GM23248 (cell line): ENCODE data around the gene PAQR4. TPM values are rescaled to one million over a fixed set of nuclear protein-coding genes. Genes with fewer than 3 reads are reported as not detected.

Experiments used
- DNase-seq: peaks from one replicate; pipeline ENCODE4 v3.0.0-alpha.2; 2015
- H2AFZ ChIP-seq: fragments of 200-600 bp; sonication (generic); 2 replicates; pipeline ENCODE4 v1.6.1; 2016; ENCODE audit warnings: antibody characterized with exemption
- H3F3A ChIP-seq: fragments of 200-600 bp; sonication (generic); 2 replicates; pipeline ENCODE4 v1.6.1; 2016; ENCODE audit warnings: mild to moderate bottlenecking, antibody characterized with exemption, mixed run types; ENCODE audit not compliant: insufficient read depth
- H3K27ac ChIP-seq: fragments of 200-600 bp; sonication (generic); 2 replicates; pipeline ENCODE4 v1.5.1; 2016; ENCODE audit warnings: mild to moderate bottlenecking
- H3K27me3 ChIP-seq: fragments of 200-600 bp; sonication (generic); replicated peaks from 2 replicates; pipeline ENCODE4 v1.6.1; 2016; ENCODE audit warnings: mild to moderate bottlenecking; ENCODE audit not compliant: insufficient read depth
- H3K36me3 ChIP-seq: fragments of 200-600 bp; sonication (generic); 2 replicates; pipeline ENCODE4 v1.6.1; 2016; ENCODE audit warnings: low read depth, mild to moderate bottlenecking
- H3K4me1 ChIP-seq: fragments of 200-600 bp; sonication (generic); 2 replicates; pipeline ENCODE4 v1.6.1; 2016; ENCODE audit warnings: mild to moderate bottlenecking; ENCODE audit not compliant: insufficient read depth
- H3K4me2 ChIP-seq: fragments of 200-600 bp; sonication (generic); one replicate; pipeline ENCODE4 v1.6.1; 2016; ENCODE audit warnings: mild to moderate bottlenecking; ENCODE audit not compliant: unreplicated experiment
- H3K4me3 ChIP-seq: fragments of 200-600 bp; sonication (generic); 2 replicates; pipeline ENCODE4 v1.5.1; 2016; ENCODE audit warnings: mild to moderate bottlenecking
- H3K79me2 ChIP-seq: fragments of 200-600 bp; sonication (generic); 2 replicates; pipeline ENCODE4 v1.6.1; 2016; ENCODE audit warnings: mild to moderate bottlenecking; ENCODE audit not compliant: insufficient read depth
- H3K9ac ChIP-seq: fragments of 200-600 bp; sonication (generic); 2 replicates; pipeline ENCODE4 v1.6.1; 2016; ENCODE audit warnings: mild to moderate bottlenecking
- H3K9me2 ChIP-seq: fragments of 200-600 bp; sonication (generic); 2 replicates; pipeline ENCODE4 v1.6.1; 2016; ENCODE audit warnings: mixed run types, mild to moderate bottlenecking, moderate library complexity; ENCODE audit not compliant: insufficient read depth
- H3K9me3 ChIP-seq: fragments of 200-600 bp; sonication (generic); one replicate; pipeline ENCODE4 v1.6.1; 2017; ENCODE audit warnings: low read depth
- H4K20me1 ChIP-seq: fragments of 200-600 bp; sonication (generic); 2 replicates; pipeline ENCODE4 v1.6.0; 2016; ENCODE audit not compliant: insufficient read depth
- EZH2 ChIP-seq: fragments of 200-600 bp; sonication (generic); IDR thresholded peaks from 2 replicates; pipeline ENCODE4 v1.6.1; 2018; ENCODE audit warnings: antibody characterized with exemption, mild to moderate bottlenecking; ENCODE audit not compliant: insufficient read depth, poor library complexity, severe bottlenecking
- EZH2phosphoT487 ChIP-seq: fragments of 200-600 bp; sonication (generic); IDR thresholded peaks from 2 replicates; pipeline ENCODE4 v1.6.1; 2018; ENCODE audit warnings: antibody characterized with exemption, moderate library complexity, mild to moderate bottlenecking, low read depth; ENCODE audit not compliant: insufficient read depth
- WGBS, 2 experiments: methylation state at CpG; one replicate each; pipeline ENCODE4 v1.1.6; 2015 to 2017; ENCODE audit warnings: low lambda C conversion rate in 2 of 2, low coverage in 1 of 2; ENCODE audit errors: missing lambda C conversion rate in 2 of 2; 5-methylcytosine and 5-hydroxymethylcytosine counted together
- in situ Hi-C: fragments of 300-500 bp; cut with MboI; formaldehyde crosslinking; loops from 2 replicates; pipeline ENCODE4 v1.15.0; 2020
- polyA plus RNA-seq: library from polyadenylated mRNA; unstranded; fragments of >200 nt; fragmentation: Nextera tagmentation; extraction: Ambion mirVana; gene quantifications from 2 replicates; pipeline ENCODE4 v1.2.1, GENCODE V29; 2016
- total RNA-seq: library from RNA; depleted of rRNA; stranded (reverse); fragments of >200 nt; shearing (Covaris generic); gene quantifications from 2 replicates; pipeline ENCODE4 v1.2.3, GENCODE V29; 2014

Gene PAQR4
- total and polyA plus RNA-seq, 2 experiments from 2014 or later: 5.1 to 7.7 TPM

DNA sequence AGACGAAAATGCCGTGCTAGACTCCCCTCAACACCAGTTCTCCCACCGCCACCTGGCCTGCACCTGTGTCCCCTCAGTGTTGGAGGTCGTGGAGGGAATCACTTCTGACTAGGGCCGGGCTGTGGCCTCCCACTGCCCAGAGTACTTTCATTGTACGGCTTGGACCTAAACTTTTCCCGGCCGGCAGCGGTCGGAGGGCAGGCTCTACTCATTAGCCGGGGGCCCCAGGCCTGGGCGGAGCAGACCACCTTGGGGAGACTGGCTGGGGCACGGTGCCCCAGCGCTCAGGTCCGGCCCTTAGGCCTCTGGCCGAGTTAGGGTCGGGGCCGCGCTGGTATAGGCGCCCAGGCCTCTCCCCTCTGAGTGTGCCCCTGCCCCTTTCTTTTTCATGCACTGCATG, 48.2 kb downstream of the PAQR4 start:
- 54 to 59% methylated on average over 15 to 20 of the region's 20 CpGs for WGBS, 2 experiments
- no peak for DNase-seq

GRCh38 chr16:3017794-3018506, 48.8 kb downstream of the PAQR4 start, which contains the start of gene CLDN6:
Gene CLDN6, minus strand, starts transcription at chr16:3018183. Its CDS starts 2,162 bp downstream, at chr16:3016021.
- WGBS, 2 experiments: 12 to 13% methylated on average over 31 to 35 of the region's 52 CpGs
- TF ChIP-seq EZH2 (no peak), EZH2phosphoT487 (no peak)

More for the DNA sequence above, 48.2 kb downstream of the PAQR4 start:
- no peak overlapping the region for H3K27ac ChIP-seq
- H3K4me2 ChIP-seq: no peak overlapping the region
- no peak overlapping the region for H3K4me3 ChIP-seq
- in situ Hi-C loops: no loop called here
- no peaks in the 10 kb centered on the region for H3K9me2 ChIP-seq
- H3K79me2 ChIP-seq: no peaks in the 10 kb centered on the region
- no peak for TF ChIP-seq EZH2
- no peak for TF ChIP-seq EZH2phosphoT487
- no peaks in the 10 kb centered on the region for H3K9me3 ChIP-seq
- no peaks in the 10 kb centered on the region for H4K20me1 ChIP-seq
- H3K9ac ChIP-seq: no peak overlapping the region
- H3K27me3 ChIP-seq: peaks cover 4% of the 10 kb centered on the region; the same call in 1 of the 2 replicates
- H2AFZ ChIP-seq: no peak overlapping the region
- peaks cover 4% of the 10 kb centered on the region; the same call in 1 of the 2 replicates for H3F3A ChIP-seq
- H3K4me1 ChIP-seq: peaks cover 6% of the 10 kb centered on the region; the same call in 1 of the 2 replicates
- peaks cover 2% of the 10 kb centered on the region; the same call in 1 of the 2 replicates for H3K36me3 ChIP-seq

DNA sequence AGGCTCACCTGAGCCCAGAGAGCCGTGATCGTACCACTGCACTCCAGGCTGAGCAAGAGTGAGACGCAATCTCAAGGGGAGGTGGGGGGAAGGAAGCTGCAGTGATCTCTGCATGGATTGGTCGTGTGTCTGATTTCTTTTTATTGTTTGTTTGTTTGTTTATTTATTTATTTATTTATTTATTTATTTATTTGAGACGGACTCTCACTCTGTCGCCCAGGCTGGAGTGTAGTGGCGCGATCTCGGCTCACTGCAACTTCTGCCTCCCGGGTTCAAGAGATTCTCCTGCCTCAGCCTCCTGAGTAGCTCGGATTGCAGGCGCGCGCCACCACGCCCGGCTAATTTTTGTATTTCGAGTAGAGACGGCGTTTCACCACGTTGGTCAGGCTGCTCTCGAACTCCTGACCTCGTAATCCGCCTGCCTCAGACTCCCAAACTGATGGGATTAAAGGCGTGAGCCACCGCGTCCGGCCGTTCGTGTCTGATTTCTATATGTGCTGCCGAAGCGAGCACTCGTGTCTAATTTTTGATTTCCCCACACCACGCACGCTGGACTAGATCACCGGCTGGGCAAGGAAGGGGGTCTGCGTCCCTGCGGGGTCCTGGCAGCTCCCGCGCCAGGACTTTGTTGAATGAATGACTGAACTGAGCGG, 50.6 kb downstream of the PAQR4 start:
- TF ChIP-seq EZH2: no peak
- TF ChIP-seq EZH2phosphoT487: no peak
- Histone ChIP-seq H2AFZ (peak overlapping the region; percentile 53; the same call in 1 of the 2 replicates), H3K9me2 (no peaks in the 10 kb centered on the region), H3K27me3 (no peaks in the 10 kb centered on the region), H3K36me3 (peaks cover 2% of the 10 kb centered on the region; the same call in 1 of the 2 replicates), H3K27ac (peak overlapping the region; percentile 100), H3K9ac (peak overlapping the region; percentile 98; the same call in 1 of the 2 replicates), H4K20me1 (no peaks in the 10 kb centered on the region), H3K9me3 (no peaks in the 10 kb centered on the region), H3K4me1 (peaks cover 9% of the 10 kb centered on the region), H3K79me2 (no peaks in the 10 kb centered on the region), H3K4me2 (peak overlapping the region; percentile 74), H3F3A (peaks cover 13% of the 10 kb centered on the region), H3K4me3 (peak overlapping the region; percentile 86)
- DNase-seq: no peak
- in situ Hi-C loops: no loop called here
- 30 to 32% methylated on average over 39 to 40 of the region's 40 CpGs for WGBS, 2 experiments

More at GRCh38 chr16:3017794-3018506, 48.8 kb downstream of the PAQR4 start, which contains the start of gene CLDN6:
- Histone ChIP-seq H2AFZ (no peak within 1 kb of the TSS), H3K4me3 (no peak within 1 kb of the TSS), H3K4me2 (no peak within 1 kb of the TSS), H3K27me3 (peaks cover 4% of the 10 kb centered on the region; the same call in 1 of the 2 replicates), H3K9me2 (no peaks in the 10 kb centered on the region), H3K9ac (no peak within 1 kb of the TSS), H3F3A (peaks cover 9% of the 10 kb centered on the region), H3K9me3 (no peaks in the 10 kb centered on the region), H3K79me2 (no peaks in the 10 kb centered on the region), H3K4me1 (peaks cover 11% of the 10 kb centered on the region), H4K20me1 (no peaks in the 10 kb centered on the region), H3K27ac (no peak within 1 kb of the TSS), H3K36me3 (peaks cover 2% of the 10 kb centered on the region; the same call in 1 of the 2 replicates)
- in situ Hi-C loops: no loop called here
- no peak for DNase-seq

DNA sequence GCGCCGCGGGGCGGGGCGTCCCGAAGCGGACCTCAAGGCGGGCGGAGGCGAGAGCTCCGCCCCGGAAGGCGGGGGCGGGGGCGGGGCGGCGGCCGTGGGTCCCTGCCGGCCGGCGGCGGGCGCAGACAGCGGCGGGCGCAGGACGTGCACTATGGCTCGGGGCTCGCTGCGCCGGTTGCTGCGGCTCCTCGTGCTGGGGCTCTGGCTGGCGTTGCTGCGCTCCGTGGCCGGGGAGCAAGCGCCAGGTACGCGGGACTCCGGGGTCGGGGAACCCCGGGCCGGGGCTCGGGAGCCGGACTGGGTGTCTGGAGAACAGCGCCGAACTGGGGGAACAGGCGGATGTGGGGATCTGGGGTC, 51.1 kb downstream of the PAQR4 start, which contains the start of gene TNFRSF12A:
Gene TNFRSF12A, plus strand, starts transcription at position 122 of the 357 bp plus-strand sequence. Its CDS starts 30 bp downstream, at position 152.
- in situ Hi-C loops: no loop called here
- Histone ChIP-seq H3K4me3 (peak within 1 kb of the TSS; percentile 86), H3K27me3 (no peaks in the 10 kb centered on the region), H3K27ac (peak within 1 kb of the TSS; percentile 100), H3K9me2 (no peaks in the 10 kb centered on the region), H3K4me1 (peaks cover 9% of the 10 kb centered on the region), H3F3A (peaks cover 13% of the 10 kb centered on the region), H2AFZ (peak within 1 kb of the TSS; percentile 53; the same call in 1 of the 2 replicates), H3K4me2 (peak within 1 kb of the TSS; percentile 99), H3K79me2 (no peaks in the 10 kb centered on the region), H3K36me3 (peaks cover 2% of the 10 kb centered on the region; the same call in 1 of the 2 replicates), H3K9me3 (no peaks in the 10 kb centered on the region), H4K20me1 (no peaks in the 10 kb centered on the region), H3K9ac (peak within 1 kb of the TSS; percentile 98)
- WGBS, 2 experiments: 0 to 1% methylated on average over 14 to 47 of the region's 49 CpGs
- DNase-seq: peak; percentile 93
- TF ChIP-seq EZH2phosphoT487 (no peak), EZH2 (no peak)
